ENCODE measurements around the gene JDP2. TPM values are rescaled to one million over a fixed set of nuclear protein-coding genes. Genes with fewer than 3 reads are reported as not detected.

The JDP2 gene
- total RNA-seq, 4 donors from 2014 or later = 59.7 to 141 (median 78.4) TPM

DNA sequence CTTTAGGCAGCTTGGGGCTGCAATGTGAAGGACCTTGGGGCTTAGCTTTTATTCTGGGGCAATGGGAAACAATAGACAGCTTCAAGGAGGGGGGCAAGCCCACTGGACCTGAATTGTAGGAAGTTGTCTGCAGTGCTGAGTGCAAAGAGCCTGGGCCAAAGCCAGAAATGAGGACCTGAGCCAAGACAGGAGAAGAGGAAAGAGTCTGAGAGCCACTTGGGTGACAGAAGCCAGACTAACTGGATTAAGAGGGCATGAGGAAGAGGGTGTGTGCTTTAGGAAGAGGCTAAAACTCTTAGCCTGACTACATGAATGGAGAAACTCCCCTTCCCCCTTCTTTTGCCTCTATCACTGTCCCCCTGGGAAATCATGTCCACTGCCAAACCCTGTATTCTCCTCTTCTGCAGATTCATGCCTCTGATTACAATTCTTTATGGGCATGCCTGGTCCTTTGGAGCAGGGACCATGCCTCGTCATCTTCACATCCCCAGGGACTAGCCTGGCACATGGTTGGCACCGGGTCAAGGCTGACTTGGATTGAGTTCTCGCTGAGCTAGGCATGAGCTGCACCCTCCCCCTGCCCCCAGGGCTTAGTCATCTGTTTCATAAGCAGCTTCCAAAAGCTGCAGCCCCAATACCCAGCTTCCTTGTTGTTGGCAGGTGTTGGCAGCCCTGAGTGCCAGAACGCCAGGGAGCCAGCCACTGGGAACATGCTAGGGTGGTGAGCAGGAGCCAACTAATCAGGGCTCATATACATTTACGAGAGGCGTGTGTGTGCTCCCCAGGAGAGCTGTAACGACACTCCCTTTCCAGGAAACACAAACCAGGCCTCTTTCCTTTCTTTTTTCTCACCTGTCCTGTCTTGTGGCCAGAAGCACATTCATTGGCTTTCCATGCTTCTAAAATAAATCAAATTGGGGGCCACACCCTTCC is 27.7 kb upstream of the JDP2 start:
- TF ChIP-seq, protein P1, sequence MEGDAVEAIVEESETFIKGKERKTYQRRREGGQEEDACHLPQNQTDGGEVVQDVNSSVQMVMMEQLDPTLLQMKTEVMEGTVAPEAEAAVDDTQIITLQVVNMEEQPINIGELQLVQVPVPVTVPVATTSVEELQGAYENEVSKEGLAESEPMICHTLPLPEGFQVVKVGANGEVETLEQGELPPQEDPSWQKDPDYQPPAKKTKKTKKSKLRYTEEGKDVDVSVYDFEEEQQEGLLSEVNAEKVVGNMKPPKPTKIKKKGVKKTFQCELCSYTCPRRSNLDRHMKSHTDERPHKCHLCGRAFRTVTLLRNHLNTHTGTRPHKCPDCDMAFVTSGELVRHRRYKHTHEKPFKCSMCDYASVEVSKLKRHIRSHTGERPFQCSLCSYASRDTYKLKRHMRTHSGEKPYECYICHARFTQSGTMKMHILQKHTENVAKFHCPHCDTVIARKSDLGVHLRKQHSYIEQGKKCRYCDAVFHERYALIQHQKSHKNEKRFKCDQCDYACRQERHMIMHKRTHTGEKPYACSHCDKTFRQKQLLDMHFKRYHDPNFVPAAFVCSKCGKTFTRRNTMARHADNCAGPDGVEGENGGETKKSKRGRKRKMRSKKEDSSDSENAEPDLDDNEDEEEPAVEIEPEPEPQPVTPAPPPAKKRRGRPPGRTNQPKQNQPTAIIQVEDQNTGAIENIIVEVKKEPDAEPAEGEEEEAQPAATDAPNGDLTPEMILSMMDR (IDR thresholded peaks at IDR 0.05) = no peak
- peak; percentile 89 for ATAC-seq (ENCODE audit: low FRiP score)
- DNase-seq (ENCODE audit: low spot score) = peak; percentile 92

DNA sequence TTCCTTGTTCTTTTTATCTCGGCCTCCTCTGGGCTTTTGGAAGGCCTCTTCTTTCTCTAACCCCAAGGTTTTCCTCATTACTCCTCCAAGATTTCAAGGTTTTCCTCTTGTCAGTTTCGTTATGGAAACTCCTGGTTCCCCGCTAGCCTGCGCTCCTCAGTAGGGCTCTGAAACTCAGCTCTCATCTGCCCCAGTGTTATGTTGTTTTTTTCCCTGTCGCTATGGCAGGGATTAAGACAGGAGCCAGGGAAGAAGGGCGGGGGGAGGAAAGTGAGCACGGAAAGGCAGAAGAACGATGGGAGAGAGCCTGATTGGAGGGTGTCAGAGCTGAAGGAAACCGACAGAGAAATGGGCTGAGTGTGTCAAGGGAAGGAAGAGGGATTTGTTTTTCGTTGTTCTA is 26.5 kb upstream of the JDP2 start:
- ATAC-seq (ENCODE audit: low FRiP score) (peak; percentile 76), DNase-seq (ENCODE audit: low spot score) (no peak)
- TF ChIP-seq, protein P1 (IDR thresholded peaks at IDR 0.05) = no peak

GRCh38 chr14:75402867-75403413 is 24.9 kb upstream of the JDP2 start:
- ATAC-seq (ENCODE audit: low FRiP score) = no peak
- TF ChIP-seq, protein P1 (IDR thresholded peaks at IDR 0.05) = no peak

DNA sequence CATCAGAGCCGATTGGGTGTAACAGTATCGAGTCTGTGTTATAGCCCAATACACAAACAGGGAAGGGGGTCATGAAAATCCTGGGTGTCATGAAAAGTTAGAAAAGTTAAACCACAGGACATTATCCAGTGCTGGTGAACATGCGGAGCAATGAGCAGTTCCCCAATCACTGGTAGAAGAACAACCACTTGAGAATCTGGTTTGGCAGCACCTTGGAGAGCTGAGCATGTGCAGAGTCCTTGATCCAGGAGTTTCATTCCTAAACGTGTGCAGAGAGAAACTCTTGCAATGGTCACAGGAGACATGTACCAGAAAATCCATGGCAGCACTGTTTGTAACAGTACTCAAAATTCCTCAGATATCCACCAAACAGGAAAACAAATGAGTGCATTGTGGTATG is 23.0 kb upstream of the JDP2 start:
- TF ChIP-seq, protein P1 (IDR thresholded peaks at IDR 0.05) = no peak
- no peak for DNase-seq (ENCODE audit: low spot score)
- ATAC-seq (ENCODE audit: low FRiP score) = no peak

More at GRCh38 chr14:75402867-75403413, 24.9 kb upstream of the JDP2 start:
- no peak for DNase-seq (ENCODE audit: low spot score)

GRCh38 chr14:75406102-75406501 is 21.7 kb upstream of the JDP2 start:
- DNase-seq (ENCODE audit: low spot score) (no peak), ATAC-seq (ENCODE audit: low FRiP score) (no peak)
- TF ChIP-seq, protein P1 (IDR thresholded peaks at IDR 0.05) = no peak

- no peak for DNase-seq (ENCODE audit: low spot score)
- TF ChIP-seq, protein P1 (IDR thresholded peaks at IDR 0.05) = no peak
- ATAC-seq (ENCODE audit: low FRiP score) = no peak
These were observed 21.0 kb upstream of the JDP2 start for GRCh38 chr14:75406856-75407255.
